Astrocyte of the cerebellum (primary cell): ENCODE results near the gene TSPAN31.
"Not testable (repeated sequence)": the region's sequence is repeated elsewhere in the genome, so short reads cannot be mapped to it uniquely, and the experiment has no call there.

Experiments used
- DNase-seq: peaks from one replicate; pipeline ENCODE4 v3.0.0-alpha.2; 2011; ENCODE audit warnings: low read depth
- H3K4me3 ChIP-seq: 2 replicates; pipeline ENCODE4 v1.5.1; 2011; ENCODE audit warnings: mild to moderate bottlenecking, low read depth, low read length, moderate library complexity
- in situ Hi-C: cut with HindIII; loops from 2 replicates; pipeline ENCODE4 v1.10.0; 2017; ENCODE audit warnings: low sequenced_read_pairs
- TF ChIP-seq, protein P1 (sequence below): IDR thresholded peaks from 2 replicates; pipeline ENCODE4 v1.5.1; 2012; ENCODE audit warnings: low read length, low read depth, moderate library complexity, mild to moderate bottlenecking; ENCODE audit errors: missing control alignments

The TSPAN31 gene

DNA sequence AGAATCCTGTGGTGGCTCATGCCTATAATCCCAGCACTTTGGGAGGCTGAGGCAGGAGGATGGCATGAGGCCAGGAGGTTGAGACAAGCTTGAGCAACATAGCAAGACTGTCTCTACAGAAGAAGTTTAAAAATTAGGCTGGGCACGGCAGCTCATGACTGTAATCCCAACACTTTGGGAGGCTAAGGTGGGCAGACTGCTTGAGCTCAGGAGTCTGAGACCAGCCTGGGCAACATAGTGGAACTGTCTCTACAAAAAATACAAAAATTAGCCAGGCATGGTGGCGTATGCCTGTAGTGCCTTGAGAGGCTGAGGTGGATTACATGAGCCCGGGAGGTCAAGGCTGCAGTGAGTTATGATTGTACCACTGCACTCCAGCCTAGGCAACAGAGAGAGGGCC, 23.0 kb downstream of the TSPAN31 start:
- no peak for DNase-seq
- TF ChIP-seq, protein P1, sequence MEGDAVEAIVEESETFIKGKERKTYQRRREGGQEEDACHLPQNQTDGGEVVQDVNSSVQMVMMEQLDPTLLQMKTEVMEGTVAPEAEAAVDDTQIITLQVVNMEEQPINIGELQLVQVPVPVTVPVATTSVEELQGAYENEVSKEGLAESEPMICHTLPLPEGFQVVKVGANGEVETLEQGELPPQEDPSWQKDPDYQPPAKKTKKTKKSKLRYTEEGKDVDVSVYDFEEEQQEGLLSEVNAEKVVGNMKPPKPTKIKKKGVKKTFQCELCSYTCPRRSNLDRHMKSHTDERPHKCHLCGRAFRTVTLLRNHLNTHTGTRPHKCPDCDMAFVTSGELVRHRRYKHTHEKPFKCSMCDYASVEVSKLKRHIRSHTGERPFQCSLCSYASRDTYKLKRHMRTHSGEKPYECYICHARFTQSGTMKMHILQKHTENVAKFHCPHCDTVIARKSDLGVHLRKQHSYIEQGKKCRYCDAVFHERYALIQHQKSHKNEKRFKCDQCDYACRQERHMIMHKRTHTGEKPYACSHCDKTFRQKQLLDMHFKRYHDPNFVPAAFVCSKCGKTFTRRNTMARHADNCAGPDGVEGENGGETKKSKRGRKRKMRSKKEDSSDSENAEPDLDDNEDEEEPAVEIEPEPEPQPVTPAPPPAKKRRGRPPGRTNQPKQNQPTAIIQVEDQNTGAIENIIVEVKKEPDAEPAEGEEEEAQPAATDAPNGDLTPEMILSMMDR = no peak
- no peak overlapping the region for H3K4me3 ChIP-seq
- in situ Hi-C loops = no loop called here

DNA sequence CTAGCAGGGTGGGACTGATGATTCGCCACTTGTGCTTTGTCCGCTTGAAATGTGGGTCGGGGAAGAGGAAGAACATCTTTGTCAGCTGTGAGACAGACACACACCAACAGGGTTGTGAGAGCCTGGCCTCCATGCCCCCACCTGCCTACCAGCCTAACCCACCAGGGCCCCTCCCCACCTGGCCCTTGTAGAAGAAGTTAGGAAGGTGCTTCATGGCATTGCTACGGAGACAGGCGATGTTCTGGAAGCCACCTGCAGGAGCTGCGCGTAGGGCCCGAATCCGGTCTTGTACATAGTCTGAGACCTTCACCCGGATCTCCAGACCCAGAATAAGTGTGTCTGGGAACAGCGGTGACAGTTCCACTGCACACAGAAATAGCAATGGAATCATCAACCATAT, 24.8 kb downstream of the TSPAN31 start:
- in situ Hi-C loops = no loop called here
- TF ChIP-seq, protein P1 = no peak

DNA sequence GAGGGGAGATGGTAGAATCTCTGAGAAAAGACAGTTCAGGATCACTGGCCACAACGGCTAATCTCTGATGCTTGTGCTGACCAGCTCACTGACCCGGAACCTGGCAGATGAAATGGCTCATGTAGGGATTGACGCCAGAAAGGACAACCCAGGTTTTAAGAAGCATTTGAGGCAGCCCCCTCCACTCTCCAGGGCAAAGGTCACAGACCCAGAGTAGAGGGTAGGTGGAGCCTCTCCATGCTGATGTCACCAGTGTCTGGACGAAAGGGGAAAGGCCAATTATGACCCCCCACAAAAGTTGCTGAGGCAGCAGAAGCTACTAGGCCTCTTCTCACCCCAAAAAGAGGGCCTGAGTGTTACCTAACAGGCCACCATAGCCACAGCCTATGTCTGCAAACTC, 25.9 kb downstream of the TSPAN31 start:
- TF ChIP-seq, protein P1 = no peak
- in situ Hi-C loops = no loop called here
- H3K4me3 ChIP-seq = no peak overlapping the region
- no peak for DNase-seq

More for the DNA sequence above, 24.8 kb downstream of the TSPAN31 start:
- no peak overlapping the region for H3K4me3 ChIP-seq
- DNase-seq = no peak

DNA sequence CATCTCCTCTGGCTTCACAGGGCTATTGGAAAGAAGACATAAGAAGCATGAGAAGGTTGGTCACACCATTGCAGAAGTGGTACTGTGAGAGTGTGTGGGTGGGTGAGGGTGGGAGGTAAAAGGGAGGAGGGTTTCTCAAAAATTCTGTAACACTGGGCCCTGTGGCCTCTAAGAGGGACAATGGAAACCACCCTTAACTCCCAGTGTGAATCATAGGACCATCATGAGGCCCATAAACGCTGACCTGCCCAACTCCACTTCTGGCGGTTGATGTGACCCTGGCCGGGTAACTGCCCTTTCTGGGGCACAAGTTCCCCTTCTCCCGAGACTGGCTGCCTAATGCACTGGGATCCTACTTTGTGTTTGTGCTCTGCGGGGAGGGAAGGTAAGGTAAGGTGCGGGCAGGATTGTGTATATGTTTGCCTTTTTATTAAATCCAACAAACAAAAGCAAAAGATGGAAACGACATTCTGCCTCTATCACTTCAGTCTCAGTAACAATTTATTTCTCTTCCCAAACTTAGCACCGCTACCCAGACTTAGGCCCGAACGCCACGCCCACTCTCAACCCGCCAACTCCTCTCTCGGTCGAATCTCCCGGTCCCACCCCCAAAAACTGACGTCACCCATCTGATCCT, 26.5 kb downstream of the TSPAN31 start:
- DNase-seq = peak; percentile 80
- in situ Hi-C loops = no loop called here
- TF ChIP-seq, protein P1 = no peak
- H3K4me3 ChIP-seq = peak overlapping the region; percentile 90

DNA sequence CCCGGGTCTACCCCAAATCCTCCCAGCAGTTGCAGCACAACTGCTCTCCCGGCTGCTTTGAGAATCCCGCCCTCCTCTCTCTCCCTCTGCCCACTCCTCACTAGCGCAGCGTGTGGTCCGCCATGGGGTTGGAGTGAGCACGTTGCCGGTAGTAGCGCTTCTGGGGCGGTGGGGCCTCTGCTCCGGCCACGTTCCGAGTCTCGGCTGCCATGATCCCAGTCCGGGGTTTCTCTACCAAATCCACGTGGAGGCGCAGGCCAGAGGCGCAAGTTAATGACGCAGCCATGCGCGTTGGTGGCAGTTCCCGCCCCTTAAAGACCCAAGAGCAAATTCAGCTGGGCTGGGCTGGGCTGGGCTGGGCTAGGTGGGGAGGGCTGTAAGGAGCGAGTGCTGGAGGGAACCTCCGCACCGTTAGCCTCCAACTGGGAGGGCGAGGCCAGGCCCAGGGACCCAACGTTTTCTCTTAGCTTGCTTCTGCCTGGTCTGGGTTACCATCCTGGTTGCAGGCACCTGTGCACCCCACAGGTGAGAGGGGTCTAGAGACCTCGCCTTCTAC, 27.1 kb downstream of the TSPAN31 start, which contains the start of gene METTL1:
Gene METTL1, minus strand, starts transcription at position 233 of the 556 bp plus-strand sequence. Its CDS starts 22 bp downstream, at position 211.
- peak within 1 kb of the TSS; percentile 90 for H3K4me3 ChIP-seq
- peak; percentile 92 for DNase-seq
- in situ Hi-C loops = no loop called here
- TF ChIP-seq, protein P1 = no peak

DNA sequence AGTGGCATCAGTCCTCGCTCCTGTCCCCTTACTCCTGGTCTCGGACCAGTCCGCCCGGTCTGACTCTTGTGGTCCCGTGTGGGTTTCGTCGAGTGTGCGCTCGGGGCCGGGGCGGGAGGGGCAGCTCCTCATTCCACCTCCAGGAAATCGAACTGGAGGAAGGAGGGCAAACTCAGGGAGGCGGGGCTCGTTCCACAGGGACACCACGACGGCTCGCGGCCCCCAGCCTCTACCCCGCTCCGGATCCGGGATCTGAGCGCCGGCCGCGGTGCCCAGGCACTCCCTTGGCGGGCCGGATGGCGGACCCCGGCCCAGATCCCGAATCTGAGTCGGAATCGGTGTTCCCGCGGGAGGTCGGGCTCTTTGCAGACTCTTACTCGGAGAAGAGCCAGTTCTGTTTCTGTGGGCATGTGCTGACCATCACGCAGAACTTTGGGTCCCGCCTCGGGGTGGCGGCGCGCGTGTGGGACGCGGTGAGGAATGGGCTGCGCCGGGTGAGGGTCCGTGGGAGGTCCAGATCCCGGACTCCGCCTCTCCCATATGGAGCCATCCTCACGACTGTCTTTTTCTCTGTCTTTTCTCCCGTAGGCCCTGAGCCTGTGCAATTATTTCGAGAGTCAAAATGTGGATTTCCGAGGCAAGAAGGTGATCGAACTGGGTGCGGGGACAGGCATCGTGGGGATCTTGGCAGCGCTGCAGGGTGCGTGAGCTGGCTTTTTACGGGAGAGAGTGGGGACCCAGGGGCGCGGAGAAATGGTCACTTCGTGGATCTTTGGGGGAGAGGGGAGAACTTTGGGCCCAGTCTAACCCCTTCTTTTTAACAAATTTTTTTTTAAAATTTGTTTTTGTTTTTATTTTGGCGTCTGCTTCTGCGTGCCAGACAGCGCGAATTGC, 27.8 kb downstream of the TSPAN31 start, which contains the start of gene EEF1AKMT3:
Gene EEF1AKMT3, plus strand, starts transcription at position 186 of the 894 bp plus-strand sequence. Its CDS starts 111 bp downstream, at position 297.
- in situ Hi-C loops = no loop called here
- TF ChIP-seq, protein P1 = no peak
- peak within 1 kb of the TSS; percentile 90 for H3K4me3 ChIP-seq
- no peak for DNase-seq

DNA sequence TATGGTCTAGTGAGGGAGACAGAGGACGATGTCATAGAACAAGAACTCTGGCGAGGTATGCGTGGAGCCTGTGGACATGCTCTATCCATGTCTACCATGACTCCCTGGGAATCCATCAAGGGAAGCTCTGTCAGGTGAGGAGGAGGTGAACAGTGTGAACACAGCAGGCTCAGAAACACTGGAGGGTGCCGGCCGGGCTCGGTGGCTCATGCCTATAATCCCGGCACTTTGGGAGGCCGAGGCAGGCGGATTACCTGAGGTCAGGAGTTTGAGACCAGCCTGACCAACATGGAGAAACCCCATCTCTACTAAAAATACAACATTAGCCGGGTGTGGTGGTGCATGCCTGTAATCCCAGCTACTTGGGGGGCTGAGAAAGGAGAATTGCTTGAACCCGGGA, 29.8 kb downstream of the TSPAN31 start:
- in situ Hi-C loops, H3K4me3 ChIP-seq, DNase-seq: not testable (repeated sequence)
